ENCODE measurements around the gene SSNA1. TPM values are rescaled to one million over a fixed set of nuclear protein-coding genes. Genes with fewer than 3 reads are reported as not detected.
A peak's percentile ranks its signal among the peaks of the same experiment; 100 is the strongest.

The SSNA1 gene
- total RNA-seq, 1 donor: 58.7 TPM

- DNase-seq (ENCODE audit: low read depth): no peak
Measured at GRCh38 chr9:137226338-137227053, 38.0 kb downstream of the SSNA1 start.

GRCh38 chr9:137227054-137227852, 38.8 kb downstream of the SSNA1 start, which contains the start of gene RNF224:
RNF224 (plus strand) TSS chr9:137227502; CDS start chr9:137228336, 834 bp downstream.
- peak; percentile 70 for DNase-seq (ENCODE audit: low read depth)
- H3K4me3 ChIP-seq (ENCODE audit: low read depth, low read length): no peak within 1 kb of the TSS
- peak; percentile 88 for TF ChIP-seq CTCF (IDR thresholded peaks at IDR 0.05; ENCODE audit: insufficient read depth, low read depth, low read length)

More at GRCh38 chr9:137226338-137227053, 38.0 kb downstream of the SSNA1 start:
- H3K4me3 ChIP-seq (ENCODE audit: low read depth, low read length): no peak overlapping the region
- no peak for TF ChIP-seq CTCF (IDR thresholded peaks at IDR 0.05; ENCODE audit: insufficient read depth, low read depth, low read length)

- no peak for TF ChIP-seq CTCF (IDR thresholded peaks at IDR 0.05; ENCODE audit: insufficient read depth, low read depth, low read length)
- no peak for DNase-seq (ENCODE audit: low read depth)
- no peak overlapping the region for H3K4me3 ChIP-seq (ENCODE audit: low read depth, low read length)
Measured at GRCh38 chr9:137227853-137228505, 39.5 kb downstream of the SSNA1 start.

GRCh38 chr9:137228506-137228967, 40.1 kb downstream of the SSNA1 start:
- no peak for TF ChIP-seq CTCF (IDR thresholded peaks at IDR 0.05; ENCODE audit: insufficient read depth, low read depth, low read length)
- no peak overlapping the region for H3K4me3 ChIP-seq (ENCODE audit: low read depth, low read length)
- no peak for DNase-seq (ENCODE audit: low read depth)

- no peak overlapping the region for H3K4me3 ChIP-seq (ENCODE audit: low read depth, low read length)
- no peak for TF ChIP-seq CTCF (IDR thresholded peaks at IDR 0.05; ENCODE audit: insufficient read depth, low read depth, low read length)
- no peak for DNase-seq (ENCODE audit: low read depth)
Measured at GRCh38 chr9:137228968-137229896, 40.8 kb downstream of the SSNA1 start.
